ENCODE results near the gene HSDL2.
"Not testable (repeated sequence)": the region's sequence is repeated elsewhere in the genome, so short reads cannot be mapped to it uniquely, and the experiment has no call there.

The HSDL2 gene

GRCh38 chr9:112396872-112397271 is 17.0 kb downstream of the HSDL2 start:
- DNase-seq: no peak
- Mint-ChIP-seq H3K27me3 (no peaks in the 10 kb centered on the region), H3K36me3 (ENCODE audit: low read depth) (peaks cover 25% of the 10 kb centered on the region), H3K27ac (no peak overlapping the region), H3K4me3 (no peak overlapping the region), H3K9me3 (peaks cover 16% of the 10 kb centered on the region), H3K4me1 (ENCODE audit: low read depth) (no peaks in the 10 kb centered on the region)

GRCh38 chr9:112401175-112401815 is 21.4 kb downstream of the HSDL2 start:
- H3K4me1 Mint-ChIP-seq (ENCODE audit: low read depth): no peaks in the 10 kb centered on the region
- DNase-seq: no peak
- H3K36me3 Mint-ChIP-seq (ENCODE audit: low read depth): peaks cover 28% of the 10 kb centered on the region
- H3K27ac Mint-ChIP-seq: no peak overlapping the region
- H3K4me3 Mint-ChIP-seq: no peak overlapping the region
- H3K9me3 Mint-ChIP-seq: peaks cover 16% of the 10 kb centered on the region
- no peaks in the 10 kb centered on the region for H3K27me3 Mint-ChIP-seq

GRCh38 chr9:112403614-112404201 is 23.8 kb downstream of the HSDL2 start:
- Mint-ChIP-seq H3K27ac (no peak overlapping the region), H3K27me3 (no peaks in the 10 kb centered on the region), H3K36me3 (ENCODE audit: low read depth) (peaks cover 32% of the 10 kb centered on the region), H3K4me3 (no peak overlapping the region), H3K4me1 (ENCODE audit: low read depth) (no peaks in the 10 kb centered on the region), H3K9me3 (peaks cover 6% of the 10 kb centered on the region)
- DNase-seq: no peak

GRCh38 chr9:112404508-112404932 is 24.6 kb downstream of the HSDL2 start:
- Mint-ChIP-seq H3K4me3 (no peak overlapping the region), H3K27me3 (no peaks in the 10 kb centered on the region), H3K4me1 (ENCODE audit: low read depth) (no peaks in the 10 kb centered on the region), H3K9me3 (no peaks in the 10 kb centered on the region), H3K36me3 (ENCODE audit: low read depth) (peaks cover 29% of the 10 kb centered on the region), H3K27ac (no peak overlapping the region)
- DNase-seq: no peak

GRCh38 chr9:112408275-112408674 is 28.4 kb downstream of the HSDL2 start:
- DNase-seq: no peak
- H3K4me1 Mint-ChIP-seq (ENCODE audit: low read depth): no peaks in the 10 kb centered on the region
- no peaks in the 10 kb centered on the region for H3K27me3 Mint-ChIP-seq
- no peaks in the 10 kb centered on the region for H3K9me3 Mint-ChIP-seq
- H3K4me3 Mint-ChIP-seq: no peak overlapping the region
- H3K27ac Mint-ChIP-seq: no peak overlapping the region
- H3K36me3 Mint-ChIP-seq (ENCODE audit: low read depth): peaks cover 40% of the 10 kb centered on the region

- no peak for DNase-seq
- no peak overlapping the region for H3K4me3 Mint-ChIP-seq
- peaks cover 40% of the 10 kb centered on the region for H3K36me3 Mint-ChIP-seq (ENCODE audit: low read depth)
- H3K4me1 Mint-ChIP-seq (ENCODE audit: low read depth): no peaks in the 10 kb centered on the region
- H3K27ac Mint-ChIP-seq: no peak overlapping the region
- no peaks in the 10 kb centered on the region for H3K27me3 Mint-ChIP-seq
- H3K9me3 Mint-ChIP-seq: no peaks in the 10 kb centered on the region
These were observed 28.9 kb downstream of the HSDL2 start for GRCh38 chr9:112408819-112409218.

- Mint-ChIP-seq H3K9me3 (no peaks in the 10 kb centered on the region), H3K27ac (no peak overlapping the region), H3K4me3 (no peak overlapping the region), H3K4me1 (ENCODE audit: low read depth) (no peaks in the 10 kb centered on the region), H3K27me3 (no peaks in the 10 kb centered on the region), H3K36me3 (ENCODE audit: low read depth) (peaks cover 40% of the 10 kb centered on the region)
- DNase-seq: no peak
These were observed 29.9 kb downstream of the HSDL2 start for GRCh38 chr9:112409758-112410157.

- H3K36me3 Mint-ChIP-seq (ENCODE audit: low read depth): peaks cover 33% of the 10 kb centered on the region
- no peak overlapping the region for H3K4me3 Mint-ChIP-seq
- no peaks in the 10 kb centered on the region for H3K9me3 Mint-ChIP-seq
- no peak for DNase-seq
- no peak overlapping the region for H3K27ac Mint-ChIP-seq
- no peaks in the 10 kb centered on the region for H3K4me1 Mint-ChIP-seq (ENCODE audit: low read depth)
- no peaks in the 10 kb centered on the region for H3K27me3 Mint-ChIP-seq
These were observed 31.7 kb downstream of the HSDL2 start for GRCh38 chr9:112411626-112412027.

GRCh38 chr9:112413728-112414127 is 33.8 kb downstream of the HSDL2 start:
- not testable (repeated sequence) for H3K4me1 Mint-ChIP-seq (ENCODE audit: low read depth); H3K27ac Mint-ChIP-seq; H3K27me3 Mint-ChIP-seq; H3K9me3 Mint-ChIP-seq; DNase-seq; H3K4me3 Mint-ChIP-seq
- peaks cover 17% of the 10 kb centered on the region for H3K36me3 Mint-ChIP-seq (ENCODE audit: low read depth)

- no peaks in the 10 kb centered on the region for H3K9me3 Mint-ChIP-seq
- H3K27me3 Mint-ChIP-seq: no peaks in the 10 kb centered on the region
- DNase-seq: no peak
- peaks cover 5% of the 10 kb centered on the region for H3K4me1 Mint-ChIP-seq (ENCODE audit: low read depth)
- H3K27ac Mint-ChIP-seq: no peak overlapping the region
- H3K4me3 Mint-ChIP-seq: no peak overlapping the region
- peaks cover 25% of the 10 kb centered on the region for H3K36me3 Mint-ChIP-seq (ENCODE audit: low read depth)
These were observed 40.3 kb downstream of the HSDL2 start for GRCh38 chr9:112420208-112420607.

GRCh38 chr9:112421771-112422222 is 41.9 kb downstream of the HSDL2 start:
- Mint-ChIP-seq H3K27ac (peak overlapping the region; percentile 11), H3K9me3 (no peaks in the 10 kb centered on the region)
- DNase-seq: no peak

GRCh38 chr9:112422417-112423148 is 42.7 kb downstream of the HSDL2 start:
- no peaks in the 10 kb centered on the region for H3K27me3 Mint-ChIP-seq
- H3K36me3 Mint-ChIP-seq (ENCODE audit: low read depth): peaks cover 25% of the 10 kb centered on the region
- H3K27ac Mint-ChIP-seq: no peak overlapping the region
- H3K4me1 Mint-ChIP-seq (ENCODE audit: low read depth): peaks cover 5% of the 10 kb centered on the region
- no peak overlapping the region for H3K4me3 Mint-ChIP-seq
- no peaks in the 10 kb centered on the region for H3K9me3 Mint-ChIP-seq
- no peak for DNase-seq

More at GRCh38 chr9:112421771-112422222, 41.9 kb downstream of the HSDL2 start:
- no peaks in the 10 kb centered on the region for H3K27me3 Mint-ChIP-seq
- no peak overlapping the region for H3K4me3 Mint-ChIP-seq
- H3K36me3 Mint-ChIP-seq (ENCODE audit: low read depth): peaks cover 25% of the 10 kb centered on the region
- peaks cover 5% of the 10 kb centered on the region for H3K4me1 Mint-ChIP-seq (ENCODE audit: low read depth)

- no peak overlapping the region for H3K4me3 Mint-ChIP-seq
These were observed 50.2 kb downstream of the HSDL2 start for GRCh38 chr9:112430006-112430522.

GRCh38 chr9:112433499-112434392 is 53.8 kb downstream of the HSDL2 start:
- peaks cover 9% of the 10 kb centered on the region for H3K36me3 Mint-ChIP-seq (ENCODE audit: low read depth)

More at GRCh38 chr9:112430006-112430522, 50.2 kb downstream of the HSDL2 start:
- H3K27me3 Mint-ChIP-seq: no peaks in the 10 kb centered on the region
- H3K36me3 Mint-ChIP-seq (ENCODE audit: low read depth): peaks cover 13% of the 10 kb centered on the region
- H3K27ac Mint-ChIP-seq: no peak overlapping the region
- no peak for DNase-seq
- no peaks in the 10 kb centered on the region for H3K4me1 Mint-ChIP-seq (ENCODE audit: low read depth)
- H3K9me3 Mint-ChIP-seq: no peaks in the 10 kb centered on the region

More at GRCh38 chr9:112433499-112434392, 53.8 kb downstream of the HSDL2 start:
- H3K4me3 Mint-ChIP-seq: no peak overlapping the region
- no peaks in the 10 kb centered on the region for H3K27me3 Mint-ChIP-seq
- no peak for DNase-seq
- H3K9me3 Mint-ChIP-seq: no peaks in the 10 kb centered on the region
- no peaks in the 10 kb centered on the region for H3K4me1 Mint-ChIP-seq (ENCODE audit: low read depth)
- H3K27ac Mint-ChIP-seq: no peak overlapping the region

All from activated T-cell treated with anti-CD3 and anti-CD28 coated beads, Interleukin-2, amount 50 U/mL, for 24 hours (primary cell).